ENCODE measurements around the gene RAB3IL1.

RAB3IL1 gene

GRCh38 chr11:61862714-61863547, 54.4 kb downstream of the RAB3IL1 start:
- no peak for DNase-seq

DNA sequence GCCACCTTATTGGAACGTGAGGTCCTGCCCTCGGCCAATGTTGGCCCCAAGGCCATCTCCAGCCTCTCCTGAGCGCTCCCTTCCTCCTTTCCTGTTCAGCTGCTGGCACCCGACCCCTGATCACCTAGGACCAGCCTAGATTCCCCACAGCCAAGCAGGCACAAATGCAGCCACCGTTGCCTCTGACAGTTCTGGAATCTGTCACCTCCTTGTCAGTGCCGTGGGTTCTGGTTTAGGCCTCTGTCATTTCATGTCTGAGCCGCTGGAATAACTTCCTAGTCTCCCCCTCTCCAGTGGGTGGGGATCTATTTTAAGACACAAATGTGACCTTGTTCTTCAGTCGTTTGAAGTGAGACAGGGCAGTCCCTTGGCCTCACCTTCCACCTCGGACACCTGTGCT, 55.7 kb downstream of the RAB3IL1 start:
- no peak for DNase-seq

DNA sequence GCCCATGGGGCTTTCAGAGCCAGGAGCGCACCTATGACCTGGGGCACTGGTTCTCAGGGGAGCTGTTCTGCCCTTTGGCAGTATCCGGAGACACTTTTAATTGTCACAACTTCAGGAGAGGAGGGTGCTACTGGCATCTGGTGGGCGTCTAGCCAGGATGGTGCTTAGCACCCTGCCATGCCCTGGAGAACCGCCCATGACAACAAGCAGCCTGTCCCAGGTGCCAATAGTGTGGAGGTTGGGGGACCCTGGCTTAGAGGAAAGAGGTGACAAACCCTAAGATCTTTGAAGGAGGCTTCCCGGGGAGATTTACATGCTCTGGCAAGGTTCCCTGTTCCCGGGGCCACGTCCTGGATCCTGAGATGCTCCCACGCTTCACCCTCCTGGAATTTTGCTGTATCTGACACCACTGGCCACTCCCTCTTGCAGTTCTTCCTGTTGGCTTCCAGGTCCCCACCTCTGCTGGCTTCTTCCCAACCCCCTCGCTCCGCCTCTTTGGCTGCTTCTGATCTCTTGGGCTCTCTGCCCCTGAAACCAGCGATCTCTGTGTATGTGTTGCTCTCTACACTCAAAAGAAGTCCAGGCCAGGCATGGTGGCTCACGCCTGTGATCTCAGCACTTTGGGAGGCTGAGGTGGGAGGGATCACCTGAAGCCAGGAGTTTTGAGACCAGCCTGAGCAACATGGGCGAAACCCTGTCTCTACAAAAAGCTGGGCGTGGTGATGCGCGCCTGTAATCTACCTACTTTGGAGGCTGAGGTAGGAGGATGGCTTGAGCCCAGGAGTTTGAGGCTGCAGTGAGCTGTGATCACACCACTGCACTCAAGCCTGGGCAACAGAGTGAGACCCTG, 57.1 kb downstream of the RAB3IL1 start:
- DNase-seq, result no peak

GRCh38 chr11:61855939-61856680, 61.3 kb downstream of the RAB3IL1 start:
- DNase-seq, result no peak

GRCh38 chr11:61854966-61855714, 62.2 kb downstream of the RAB3IL1 start:
- no peak for DNase-seq

- no peak for DNase-seq
These were observed 63.0 kb downstream of the RAB3IL1 start for GRCh38 chr11:61854206-61854895.

- no peak for DNase-seq
These were observed 63.6 kb downstream of the RAB3IL1 start for GRCh38 chr11:61853698-61854169.

GRCh38 chr11:61851900-61852295, 65.5 kb downstream of the RAB3IL1 start:
- no peak for DNase-seq

- DNase-seq, result no peak
These were observed 66.1 kb downstream of the RAB3IL1 start for GRCh38 chr11:61851113-61851899.

GRCh38 chr11:61850687-61851086, 66.7 kb downstream of the RAB3IL1 start:
- DNase-seq, result no peak

DNA sequence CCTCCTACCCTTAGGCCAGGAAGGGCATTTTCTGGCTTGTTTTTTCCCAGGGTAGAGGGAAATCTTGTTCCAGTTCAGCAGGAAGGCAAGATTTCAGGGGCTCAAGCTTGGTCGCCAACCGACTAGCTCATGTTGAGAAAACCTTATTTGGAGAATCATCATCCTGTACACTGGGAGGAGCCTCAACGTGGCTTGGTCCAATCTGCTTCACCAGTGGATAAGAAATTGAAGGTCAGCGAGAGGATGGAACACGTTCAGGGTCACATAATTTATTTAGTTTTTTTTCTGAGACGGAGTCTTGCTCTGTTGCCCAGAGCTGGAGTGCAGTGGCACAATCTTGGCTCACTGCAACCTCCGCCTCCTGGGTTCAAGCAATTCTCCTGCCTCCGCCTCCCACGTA, 68.7 kb downstream of the RAB3IL1 start:
- no peak for DNase-seq

DNA sequence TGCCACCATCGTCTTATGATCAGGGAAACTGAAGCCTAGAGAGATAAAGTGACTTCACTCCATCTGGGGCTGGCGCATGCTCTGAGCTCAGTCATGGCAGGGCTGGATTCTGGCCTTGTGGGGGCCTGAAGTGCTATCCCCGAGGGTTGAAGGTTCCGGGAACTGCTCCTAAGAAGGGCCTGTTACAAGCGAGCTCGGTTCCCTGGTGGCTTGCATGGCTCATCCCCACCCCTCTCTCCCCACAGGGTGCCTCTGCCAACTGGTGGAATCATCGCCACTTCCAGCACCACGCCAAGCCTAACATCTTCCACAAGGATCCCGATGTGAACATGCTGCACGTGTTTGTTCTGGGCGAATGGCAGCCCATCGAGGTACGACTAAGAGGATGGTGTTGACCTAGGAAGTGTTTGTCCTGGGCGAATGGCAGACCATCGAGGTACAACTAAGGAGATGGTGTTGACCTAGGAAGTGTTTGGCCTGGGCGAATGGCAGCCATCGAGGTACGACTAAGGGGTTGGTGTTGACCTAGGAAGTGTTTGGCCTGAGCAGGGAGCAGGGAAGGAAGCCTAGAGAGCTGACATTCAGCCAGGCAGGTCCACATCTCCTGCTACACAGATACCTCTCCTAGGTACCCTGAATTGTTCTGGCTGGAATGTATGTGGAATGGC, 69.3 kb downstream of the RAB3IL1 start:
- no peak for DNase-seq
